Body of pancreas (tissue), 4 donors: ENCODE measurements around the gene DLAT.

Experiments
- POLR2A ChIP-seq, 3 donors: fragments of 450-650 bp; IDR thresholded peaks; one replicate each; pipeline ENCODE4 v1.6.1; 2016; ENCODE audit warnings: antibody characterized with exemption in 3 of 3, mild to moderate bottlenecking in 2 of 3
- TF ChIP-seq, protein P1 (sequence below), 7 experiments: fragments of 450-650 bp in 4 of 7; fragments of 200-600 bp in 3 of 7; sonication (generic) in 3 of 7; IDR thresholded peaks; one replicate each; pipeline ENCODE4 v1.5.1; 2016 to 2019; ENCODE audit warnings: antibody characterized with exemption in 7 of 7

DNA sequence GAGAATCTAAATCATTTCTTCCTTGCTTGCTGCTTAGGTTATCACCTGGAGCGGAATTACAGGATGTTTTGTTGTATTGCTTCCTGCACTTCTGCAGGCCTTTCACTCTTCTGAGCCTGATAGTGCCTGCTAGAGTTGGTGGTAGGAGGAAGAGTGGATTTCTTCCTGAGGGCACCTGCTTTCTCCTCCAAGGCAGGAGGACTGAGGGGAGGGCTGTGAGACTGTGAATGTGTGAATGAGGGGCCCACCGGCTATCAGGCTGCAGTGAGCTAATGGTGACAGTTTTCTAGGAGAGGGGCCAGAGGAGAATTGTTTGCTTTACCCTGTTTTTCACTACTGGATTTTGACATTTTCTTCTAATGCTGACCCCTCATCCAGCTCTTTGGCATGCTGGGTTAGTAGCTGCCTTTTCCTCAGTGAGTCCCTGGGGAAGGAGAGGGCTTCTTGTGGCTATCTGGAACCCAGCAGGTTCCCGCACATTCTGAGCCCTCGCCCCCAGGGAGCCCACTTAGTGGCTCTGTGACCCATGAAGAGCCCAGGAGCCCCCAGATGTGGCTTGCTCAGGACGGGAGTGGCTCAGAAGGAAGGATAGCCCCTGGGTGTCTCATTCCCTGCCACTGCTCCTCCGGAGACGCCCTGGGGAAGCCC lies 49.0 kb upstream of the DLAT start:
- TF ChIP-seq POLR2A (IDR thresholded peaks at IDR 0.05) = no peak
- TF ChIP-seq, protein P1, sequence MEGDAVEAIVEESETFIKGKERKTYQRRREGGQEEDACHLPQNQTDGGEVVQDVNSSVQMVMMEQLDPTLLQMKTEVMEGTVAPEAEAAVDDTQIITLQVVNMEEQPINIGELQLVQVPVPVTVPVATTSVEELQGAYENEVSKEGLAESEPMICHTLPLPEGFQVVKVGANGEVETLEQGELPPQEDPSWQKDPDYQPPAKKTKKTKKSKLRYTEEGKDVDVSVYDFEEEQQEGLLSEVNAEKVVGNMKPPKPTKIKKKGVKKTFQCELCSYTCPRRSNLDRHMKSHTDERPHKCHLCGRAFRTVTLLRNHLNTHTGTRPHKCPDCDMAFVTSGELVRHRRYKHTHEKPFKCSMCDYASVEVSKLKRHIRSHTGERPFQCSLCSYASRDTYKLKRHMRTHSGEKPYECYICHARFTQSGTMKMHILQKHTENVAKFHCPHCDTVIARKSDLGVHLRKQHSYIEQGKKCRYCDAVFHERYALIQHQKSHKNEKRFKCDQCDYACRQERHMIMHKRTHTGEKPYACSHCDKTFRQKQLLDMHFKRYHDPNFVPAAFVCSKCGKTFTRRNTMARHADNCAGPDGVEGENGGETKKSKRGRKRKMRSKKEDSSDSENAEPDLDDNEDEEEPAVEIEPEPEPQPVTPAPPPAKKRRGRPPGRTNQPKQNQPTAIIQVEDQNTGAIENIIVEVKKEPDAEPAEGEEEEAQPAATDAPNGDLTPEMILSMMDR (IDR thresholded peaks at IDR 0.05) = no peak
